ENCODE data around the gene RGL3.

DNA sequence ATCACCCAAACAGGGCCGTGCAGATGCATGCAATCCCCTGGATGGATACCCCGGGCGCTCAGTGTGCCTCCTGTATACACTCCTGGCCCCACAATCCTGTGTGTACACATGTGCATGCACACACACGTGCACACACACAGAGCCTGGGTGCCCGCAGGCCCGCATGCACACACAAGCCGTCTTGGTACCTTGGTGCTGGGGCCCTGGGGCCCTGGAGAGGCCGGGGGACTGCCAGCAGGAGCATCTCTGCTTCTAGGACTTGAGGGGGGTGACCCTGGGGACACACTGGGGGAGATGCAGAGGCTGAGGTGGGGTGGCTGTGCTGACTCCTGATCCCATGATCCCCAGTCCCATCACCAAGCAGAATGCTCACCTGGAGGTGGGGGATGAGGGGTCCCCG lies 19.4 kb downstream of the RGL3 start:
- no peak for TF ChIP-seq EZH2 (IDR thresholded peaks at IDR 0.05; ENCODE audit: insufficient read depth, poor library complexity, severe bottlenecking)
- TF ChIP-seq EZH2phosphoT487 (IDR thresholded peaks at IDR 0.05; ENCODE audit: insufficient read depth, low read depth) = no peak
